Amniotic epithelial cell (primary cell): ENCODE data around the gene ZMAT2.
"Not testable (repeated sequence)": the region's sequence is repeated elsewhere in the genome, so short reads cannot be mapped to it uniquely, and the experiment has no call there.

ENCODE experiments used
- DNase-seq: peaks from one replicate; pipeline ENCODE4 v3.0.0-alpha.2; 2010; ENCODE audit warnings: low read depth

ZMAT2 gene

GRCh38 chr5:140708787-140709186 lies 8.5 kb downstream of the ZMAT2 start:
- not testable (repeated sequence) for DNase-seq

- DNase-seq, result peak; percentile 95
These were observed 10.8 kb downstream of the ZMAT2 start for GRCh38 chr5:140710899-140711552.

- no peak for DNase-seq
These were observed 11.5 kb downstream of the ZMAT2 start for GRCh38 chr5:140711794-140712193.

GRCh38 chr5:140713562-140714094 lies 13.4 kb downstream of the ZMAT2 start:
- no peak for DNase-seq

GRCh38 chr5:140716238-140716637 lies 16.0 kb downstream of the ZMAT2 start:
- DNase-seq, result not testable (repeated sequence)

GRCh38 chr5:140718266-140718592 lies 18.0 kb downstream of the ZMAT2 start:
- no peak for DNase-seq

GRCh38 chr5:140720738-140721137 lies 20.5 kb downstream of the ZMAT2 start:
- not testable (repeated sequence) for DNase-seq

- not testable (repeated sequence) for DNase-seq
These were observed 21.1 kb downstream of the ZMAT2 start for GRCh38 chr5:140721395-140721794.

- DNase-seq, result peak; percentile 91
These were observed 25.7 kb downstream of the ZMAT2 start for GRCh38 chr5:140725799-140726471.

- no peak for DNase-seq
These were observed 32.9 kb downstream of the ZMAT2 start for GRCh38 chr5:140733098-140733497.

- DNase-seq, result no peak
These were observed 34.1 kb downstream of the ZMAT2 start for GRCh38 chr5:140734354-140734753.

- no peak for DNase-seq
These were observed 37.2 kb downstream of the ZMAT2 start for GRCh38 chr5:140737486-140737885.

GRCh38 chr5:140741967-140742366 lies 41.7 kb downstream of the ZMAT2 start:
- no peak for DNase-seq

GRCh38 chr5:140753561-140753960 lies 53.3 kb downstream of the ZMAT2 start:
- no peak for DNase-seq
